ENCODE data around the gene AR. TPM values are rescaled to one million over a fixed set of nuclear protein-coding genes. Genes with fewer than 3 reads are reported as not detected.

The AR gene
- total and polyA plus RNA-seq, 2 of the 13 experiments (the other 11 are each of a cell fraction or from before 2014, with no cell fraction given) = not detected

DNA sequence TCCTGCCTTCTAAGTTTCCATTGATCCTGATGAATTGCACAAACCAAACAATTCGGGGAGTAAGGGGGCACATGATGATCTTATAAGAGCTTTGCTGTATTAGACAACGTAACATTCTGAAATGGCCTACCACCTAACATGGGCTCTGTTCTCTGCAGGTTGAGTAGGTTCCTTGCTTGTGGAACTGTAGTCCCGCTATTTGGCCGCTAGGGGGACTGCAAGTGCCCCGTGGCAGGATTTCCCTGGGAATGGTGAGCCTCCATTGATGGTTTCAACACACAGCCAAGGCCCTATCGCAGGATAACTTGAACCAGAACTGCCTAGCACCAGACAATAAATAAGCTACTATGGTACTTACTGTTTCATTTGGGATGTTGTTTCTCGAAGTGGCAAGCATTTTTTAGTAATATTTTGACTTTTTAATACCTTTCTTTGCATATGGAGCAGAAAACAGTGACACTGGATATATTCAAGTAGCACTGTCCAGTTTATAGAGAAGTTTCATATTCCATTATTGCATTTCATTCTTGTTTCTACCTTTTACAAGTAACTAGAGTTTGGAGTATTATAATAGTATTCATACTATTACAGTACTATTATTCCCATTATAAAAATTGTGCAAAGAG lies 11.9 kb downstream of the AR start:
- Histone ChIP-seq H3K79me2 (ENCODE audit: insufficient read depth, low read length) (no peaks in the 10 kb centered on the region), H3K27ac (ENCODE audit: extremely low read length, insufficient read depth, low read length) (no peak overlapping the region), H3K4me2 (ENCODE audit: low read depth, low read length) (no peak overlapping the region), H3K4me1 (ENCODE audit: insufficient read depth, low read length) (no peaks in the 10 kb centered on the region), H2AFZ (ENCODE audit: low read length) (no peak overlapping the region), H4K20me1 (ENCODE audit: insufficient read depth, low read length) (no peaks in the 10 kb centered on the region), H3K27me3 (ENCODE audit: control insufficient read depth in 1 of 2, insufficient read depth in 2 of 2, low read length in 2 of 2) (no peaks in the 10 kb centered on the region), H3K4me3 (replicated peaks in 1 of 3; ENCODE audit: insufficient read depth in 1 of 3, low read depth in 2 of 3, low read length in 3 of 3) (no peak overlapping the region), H3K9ac (ENCODE audit: insufficient read depth, low read depth, low read length) (no peak overlapping the region), H3K36me3 (replicated peaks in 1 of 2; ENCODE audit: control insufficient read depth in 1 of 2, insufficient read depth in 2 of 2, low read length in 2 of 2) (no peaks in the 10 kb centered on the region), H3K9me3 (ENCODE audit: low read length) (no peaks in the 10 kb centered on the region)
- peak; percentile 8 for DNase-seq (ENCODE audit: low spot score)
- intact Hi-C loops (cut with micrococcal nuclease; ENCODE audit: unreplicated experiment) = no loop called here
- CTCF ChIA-PET (ENCODE audit: low intra/inter-chr PET ratio, low total read pairs) = no interaction called here
- BruUV-seq (replicated peaks) = no TSS peak
- ATAC-seq = peak; percentile 75
- WGBS (ENCODE audit: low lambda C conversion rate) = 7% methylated on average over 3 of the region's 7 CpGs
- POLR2A ChIA-PET = no interaction called here
- TF ChIP-seq CTCF (CRISPR knock-in tag; IDR thresholded peaks at IDR 0.05) (peak; percentile 61), YY1 (IDR thresholded peaks at IDR 0.05; ENCODE audit: insufficient read depth, insufficient replicate concordance, low read depth, low read length) (no peak), SMC3 (IDR thresholded peaks at IDR 0.05; ENCODE audit: low read length) (peak; percentile 34; the same call in 1 of the 2 replicates), FOXM1 (CRISPR knock-in tag; IDR thresholded peaks at IDR 0.05) (no peak), ZNF251 (CRISPR knock-in tag; IDR thresholded peaks at IDR 0.05) (no peak), SMAD3 (CRISPR knock-in tag; IDR thresholded peaks at IDR 0.05) (no peak), ZNF543 (CRISPR knock-in tag; IDR thresholded peaks at IDR 0.05) (no peak), PBX3 (CRISPR knock-in tag; IDR thresholded peaks at IDR 0.05; ENCODE audit: borderline replicate concordance) (no peak), STAG1 (CRISPR knock-in tag; IDR thresholded peaks at IDR 0.05) (peak; percentile 27; the same call in 1 of the 2 replicates), ZNF235 (CRISPR knock-in tag; IDR thresholded peaks at IDR 0.05; ENCODE audit: borderline replicate concordance) (no peak)
- TF ChIP-seq, protein P1, sequence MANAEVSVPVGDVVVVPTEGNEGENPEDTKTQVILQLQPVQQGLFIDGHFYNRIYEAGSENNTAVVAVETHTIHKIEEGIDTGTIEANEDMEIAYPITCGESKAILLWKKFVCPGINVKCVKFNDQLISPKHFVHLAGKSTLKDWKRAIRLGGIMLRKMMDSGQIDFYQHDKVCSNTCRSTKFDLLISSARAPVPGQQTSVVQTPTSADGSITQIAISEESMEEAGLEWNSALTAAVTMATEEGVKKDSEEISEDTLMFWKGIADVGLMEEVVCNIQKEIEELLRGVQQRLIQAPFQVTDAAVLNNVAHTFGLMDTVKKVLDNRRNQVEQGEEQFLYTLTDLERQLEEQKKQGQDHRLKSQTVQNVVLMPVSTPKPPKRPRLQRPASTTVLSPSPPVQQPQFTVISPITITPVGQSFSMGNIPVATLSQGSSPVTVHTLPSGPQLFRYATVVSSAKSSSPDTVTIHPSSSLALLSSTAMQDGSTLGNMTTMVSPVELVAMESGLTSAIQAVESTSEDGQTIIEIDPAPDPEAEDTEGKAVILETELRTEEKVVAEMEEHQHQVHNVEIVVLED (CRISPR knock-in tag; IDR thresholded peaks at IDR 0.05; ENCODE audit: borderline replicate concordance) = no peak
- TF ChIP-seq, protein P2, sequence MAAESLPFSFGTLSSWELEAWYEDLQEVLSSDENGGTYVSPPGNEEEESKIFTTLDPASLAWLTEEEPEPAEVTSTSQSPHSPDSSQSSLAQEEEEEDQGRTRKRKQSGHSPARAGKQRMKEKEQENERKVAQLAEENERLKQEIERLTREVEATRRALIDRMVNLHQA (CRISPR knock-in tag; IDR thresholded peaks at IDR 0.05) = no peak
- peak; percentile 77 for FAIRE-seq
- in situ Hi-C loops (cut with HindIII; ENCODE audit: extremely low pct_ligation_motif_present, low pct_unique_long_range_greater_than_20kb) = loop anchor here (25.0 kb wide), 1 partner anchor 582 kb away; no protein-coding TSS in a partner anchor
